Nephron progenitor cell (in vitro differentiated cells): ENCODE measurements around the gene CREBBP.

Experiments used
- DNase-seq: peaks from one replicate; pipeline ENCODE4 v3.0.0; 2021
- H3K27ac Mint-ChIP-seq: 2 replicates; pipeline ENCODE4 v1.8.0; 2021; ENCODE audit warnings: mild to moderate bottlenecking, moderate library complexity, mixed read lengths
- H3K27me3 Mint-ChIP-seq: 2 replicates; pipeline ENCODE4 v1.8.0; 2021; ENCODE audit warnings: mild to moderate bottlenecking, low read depth, mixed read lengths; ENCODE audit not compliant: poor library complexity
- H3K36me3 Mint-ChIP-seq: 2 replicates; pipeline ENCODE4 v1.8.0; 2021; ENCODE audit warnings: low read depth, mixed read lengths
- H3K4me1 Mint-ChIP-seq: 2 replicates; pipeline ENCODE4 v1.8.0; 2021; ENCODE audit warnings: mixed read lengths
- H3K4me3 Mint-ChIP-seq: 2 replicates; pipeline ENCODE4 v1.8.0; 2021; ENCODE audit warnings: mild to moderate bottlenecking, moderate library complexity, mixed read lengths
- H3K9me3 Mint-ChIP-seq: 2 replicates; pipeline ENCODE4 v1.8.0; 2021; ENCODE audit warnings: mild to moderate bottlenecking, moderate library complexity, mixed read lengths
- TF ChIP-seq, protein P1 (sequence below): fragments of 200-600 bp; sonication (generic); IDR thresholded peaks from 2 replicates; pipeline ENCODE4 v1.5.0; 2021; ENCODE audit warnings: antibody characterized with exemption

The CREBBP gene

DNA sequence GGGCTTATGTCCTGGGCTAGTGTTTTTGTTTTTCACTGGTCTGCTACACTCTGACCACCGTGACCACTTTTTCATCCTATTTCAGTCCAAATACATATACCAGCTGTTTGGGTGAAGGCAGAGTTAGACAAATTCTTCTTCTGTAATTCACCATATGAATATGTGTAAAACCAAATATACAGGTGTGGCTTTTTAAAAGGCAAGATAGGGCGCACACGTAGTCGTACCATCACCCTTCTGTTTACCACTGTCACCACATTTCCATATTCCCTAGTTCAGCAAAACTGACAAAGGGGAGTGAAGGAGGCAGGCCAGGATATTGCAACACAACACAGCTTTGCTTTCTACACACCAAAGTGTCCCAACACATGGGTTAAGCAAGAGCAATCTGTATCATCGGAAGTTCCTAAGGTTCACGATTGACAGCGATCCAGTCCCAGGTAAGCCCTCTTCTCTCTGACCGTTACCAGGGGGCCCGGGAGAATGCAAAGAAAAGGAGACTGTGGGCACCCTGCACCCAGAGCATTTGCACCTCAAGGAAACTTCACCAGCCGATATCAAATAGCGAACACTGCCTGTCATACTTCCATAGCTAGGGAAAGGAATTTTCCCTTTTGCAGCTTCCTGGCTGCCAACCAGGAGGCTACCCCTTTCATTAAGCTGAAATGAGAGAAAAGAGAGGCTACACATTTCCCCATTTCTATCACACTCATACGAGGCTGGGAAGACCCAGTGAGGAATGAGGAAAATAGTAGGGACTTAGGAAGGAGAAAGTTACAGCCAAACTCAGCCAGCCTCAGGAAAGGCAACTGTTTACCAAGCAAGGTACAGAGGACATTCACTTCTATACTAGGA is 23.1 kb downstream of the CREBBP start:
- peak overlapping the region; percentile 89 for H3K27ac Mint-ChIP-seq
- H3K27me3 Mint-ChIP-seq, result no peaks in the 10 kb centered on the region
- TF ChIP-seq, protein P1, sequence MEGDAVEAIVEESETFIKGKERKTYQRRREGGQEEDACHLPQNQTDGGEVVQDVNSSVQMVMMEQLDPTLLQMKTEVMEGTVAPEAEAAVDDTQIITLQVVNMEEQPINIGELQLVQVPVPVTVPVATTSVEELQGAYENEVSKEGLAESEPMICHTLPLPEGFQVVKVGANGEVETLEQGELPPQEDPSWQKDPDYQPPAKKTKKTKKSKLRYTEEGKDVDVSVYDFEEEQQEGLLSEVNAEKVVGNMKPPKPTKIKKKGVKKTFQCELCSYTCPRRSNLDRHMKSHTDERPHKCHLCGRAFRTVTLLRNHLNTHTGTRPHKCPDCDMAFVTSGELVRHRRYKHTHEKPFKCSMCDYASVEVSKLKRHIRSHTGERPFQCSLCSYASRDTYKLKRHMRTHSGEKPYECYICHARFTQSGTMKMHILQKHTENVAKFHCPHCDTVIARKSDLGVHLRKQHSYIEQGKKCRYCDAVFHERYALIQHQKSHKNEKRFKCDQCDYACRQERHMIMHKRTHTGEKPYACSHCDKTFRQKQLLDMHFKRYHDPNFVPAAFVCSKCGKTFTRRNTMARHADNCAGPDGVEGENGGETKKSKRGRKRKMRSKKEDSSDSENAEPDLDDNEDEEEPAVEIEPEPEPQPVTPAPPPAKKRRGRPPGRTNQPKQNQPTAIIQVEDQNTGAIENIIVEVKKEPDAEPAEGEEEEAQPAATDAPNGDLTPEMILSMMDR, result no peak

DNA sequence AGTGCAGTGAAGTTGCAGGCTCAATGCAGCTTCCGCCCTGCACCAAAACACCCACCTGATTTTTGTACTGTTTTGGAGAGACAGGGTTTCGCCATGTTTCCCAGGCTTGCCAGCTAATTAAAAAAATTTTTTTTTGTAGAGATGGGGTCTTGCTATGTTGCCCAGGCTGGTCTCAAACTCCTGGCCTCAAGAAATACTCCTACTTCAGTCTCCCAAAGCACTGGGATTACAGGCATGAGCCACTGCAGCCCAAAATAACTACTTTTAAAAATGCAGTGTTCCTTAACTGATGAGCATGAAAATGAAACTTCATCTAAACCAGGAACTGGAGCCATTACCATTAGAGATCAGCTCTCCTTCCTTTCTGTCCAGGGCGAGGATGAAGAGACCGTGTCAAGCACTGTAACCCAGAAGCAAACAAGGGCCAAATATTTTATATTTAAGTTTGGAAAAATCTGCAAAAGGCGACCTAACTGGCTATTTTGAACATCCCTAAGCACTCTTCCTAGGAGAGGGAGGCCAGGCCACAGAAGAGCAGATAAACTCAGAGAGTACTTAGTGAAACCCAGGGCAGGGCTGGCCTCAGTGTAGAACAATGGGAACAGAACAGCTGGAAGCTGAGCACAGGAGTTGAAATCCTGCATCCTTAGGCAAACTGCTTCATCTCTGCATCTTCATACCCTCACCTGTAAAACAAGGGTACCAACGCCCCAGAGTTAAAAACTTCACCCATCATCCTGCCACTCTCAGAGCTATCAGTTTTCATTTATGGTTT is 24.0 kb downstream of the CREBBP start:
- peaks cover 59% of the 10 kb centered on the region for H3K4me1 Mint-ChIP-seq
- no peaks in the 10 kb centered on the region for H3K27me3 Mint-ChIP-seq
- no peak overlapping the region for H3K4me3 Mint-ChIP-seq
- H3K9me3 Mint-ChIP-seq, result peaks cover 6% of the 10 kb centered on the region
- no peak for DNase-seq
- peaks cover 41% of the 10 kb centered on the region for H3K36me3 Mint-ChIP-seq
- TF ChIP-seq, protein P1, result no peak
- H3K27ac Mint-ChIP-seq, result peak overlapping the region; percentile 85

More for the DNA sequence above, 23.1 kb downstream of the CREBBP start:
- H3K9me3 Mint-ChIP-seq, result peaks cover 6% of the 10 kb centered on the region
- DNase-seq, result no peak
- H3K36me3 Mint-ChIP-seq, result peaks cover 39% of the 10 kb centered on the region
- H3K4me3 Mint-ChIP-seq, result no peak overlapping the region
- H3K4me1 Mint-ChIP-seq, result peaks cover 68% of the 10 kb centered on the region

GRCh38 chr16:3854750-3855541 is 25.6 kb downstream of the CREBBP start:
- H3K4me3 Mint-ChIP-seq, result no peak overlapping the region
- H3K27ac Mint-ChIP-seq, result peak overlapping the region; percentile 48
- peaks cover 6% of the 10 kb centered on the region for H3K9me3 Mint-ChIP-seq
- H3K27me3 Mint-ChIP-seq, result no peaks in the 10 kb centered on the region
- TF ChIP-seq, protein P1, result no peak
- peaks cover 51% of the 10 kb centered on the region for H3K4me1 Mint-ChIP-seq
- H3K36me3 Mint-ChIP-seq, result peaks cover 45% of the 10 kb centered on the region
- DNase-seq, result no peak

GRCh38 chr16:3850544-3850899 is 30.0 kb downstream of the CREBBP start:
- TF ChIP-seq, protein P1, result no peak
- H3K4me3 Mint-ChIP-seq, result no peak overlapping the region
- no peak for DNase-seq
- peak overlapping the region; percentile 72 for H3K27ac Mint-ChIP-seq
- H3K4me1 Mint-ChIP-seq, result peaks cover 24% of the 10 kb centered on the region
- H3K36me3 Mint-ChIP-seq, result peaks cover 69% of the 10 kb centered on the region
- no peaks in the 10 kb centered on the region for H3K27me3 Mint-ChIP-seq
- peaks cover 14% of the 10 kb centered on the region for H3K9me3 Mint-ChIP-seq

GRCh38 chr16:3849751-3850543 is 30.6 kb downstream of the CREBBP start:
- TF ChIP-seq, protein P1, result no peak
- peaks cover 14% of the 10 kb centered on the region for H3K9me3 Mint-ChIP-seq
- H3K27ac Mint-ChIP-seq, result peak overlapping the region; percentile 72
- no peak for DNase-seq
- H3K36me3 Mint-ChIP-seq, result peaks cover 75% of the 10 kb centered on the region
- peaks cover 20% of the 10 kb centered on the region for H3K4me1 Mint-ChIP-seq
- no peak overlapping the region for H3K4me3 Mint-ChIP-seq
- H3K27me3 Mint-ChIP-seq, result no peaks in the 10 kb centered on the region
